Smooth muscle cell (in vitro differentiated cells): Measurements from ENCODE around the gene CCDC27. TPM values are rescaled to one million over a fixed set of nuclear protein-coding genes. Genes with fewer than 3 reads are reported as not detected.
"Not testable (repeated sequence)": the region's sequence is repeated elsewhere in the genome, so short reads cannot be mapped to it uniquely, and the experiment has no call there.

ENCODE experiments used
- DNase-seq: peaks from one replicate; lab custom pipeline; 2025; ENCODE audit not compliant: unreplicated experiment; lab: John Stamatoyannopoulos, UW
- H2AFZ ChIP-seq: fragments of 200-600 bp; sonication (generic); 2 replicates; pipeline ENCODE4 v1.6.0; 2016; ENCODE audit warnings: antibody characterized with exemption, low read depth, mild to moderate bottlenecking
- H3F3A ChIP-seq: fragments of 200-600 bp; sonication (generic); 2 replicates; pipeline ENCODE4 v1.6.0; 2017; ENCODE audit warnings: antibody characterized with exemption, low read depth
- H3K27ac ChIP-seq: fragments of 200-600 bp; sonication (generic); 2 replicates; pipeline ENCODE4 v1.5.1; 2016; ENCODE audit warnings: low read depth, mild to moderate bottlenecking
- H3K27me3 ChIP-seq: fragments of 200-600 bp; sonication (generic); 2 replicates; pipeline ENCODE4 v1.6.1; 2016; ENCODE audit warnings: low read depth, mild to moderate bottlenecking
- H3K36me3 ChIP-seq: fragments of 200-600 bp; sonication (generic); 2 replicates; pipeline ENCODE4 v1.5.1; 2016; ENCODE audit warnings: low read depth
- H3K4me1 ChIP-seq: fragments of 200-600 bp; sonication (generic); 2 replicates; pipeline ENCODE4 v1.5.1; 2016; ENCODE audit warnings: low read depth
- H3K4me2 ChIP-seq: fragments of 200-600 bp; sonication (generic); 2 replicates; pipeline ENCODE4 v1.6.0; 2016; ENCODE audit warnings: mild to moderate bottlenecking
- H3K4me3 ChIP-seq: fragments of 200-600 bp; sonication (generic); 2 replicates; pipeline ENCODE4 v1.5.1; 2016; ENCODE audit warnings: mild to moderate bottlenecking
- H3K79me2 ChIP-seq: fragments of 200-600 bp; sonication (generic); 2 replicates; pipeline ENCODE4 v1.6.0; 2016; ENCODE audit warnings: low read depth, mild to moderate bottlenecking
- H3K9ac ChIP-seq: fragments of 200-600 bp; sonication (generic); 2 replicates; pipeline ENCODE4 v1.6.0; 2016; ENCODE audit warnings: low read depth
- H3K9me3 ChIP-seq: fragments of 200-600 bp; sonication (generic); replicated peaks from 2 replicates; pipeline ENCODE4 v1.5.1; 2016; ENCODE audit warnings: low read depth
- H4K20me1 ChIP-seq: fragments of 200-600 bp; sonication (generic); 2 replicates; pipeline ENCODE4 v1.6.0; 2016; ENCODE audit warnings: low read depth
- WGBS: methylation state at CpG from one replicate; pipeline ENCODE4 v1.1.7; 2016; ENCODE audit warnings: low lambda C conversion rate; 5-methylcytosine and 5-hydroxymethylcytosine counted together
- polyA plus RNA-seq: library from polyadenylated mRNA; unstranded; fragments of >200 nt; fragmentation: Nextera tagmentation; extraction: Ambion mirVana; gene quantifications from 2 replicates; pipeline ENCODE4 v1.2.1, GENCODE V29; 2016
- total RNA-seq: library from RNA; depleted of rRNA; stranded (reverse); fragments of >200 nt; gene quantifications from 2 replicates; pipeline ENCODE4 v1.2.3, GENCODE V29; 2014
- TF ChIP-seq, protein P1 (sequence below): fragments of 200-600 bp; sonication (generic); IDR thresholded peaks from 2 replicates; pipeline ENCODE4 v1.5.1; 2017; ENCODE audit warnings: borderline replicate concordance, mild to moderate bottlenecking, antibody characterized with exemption; ENCODE audit not compliant: insufficient read depth, poor library complexity, severe bottlenecking

The CCDC27 gene
- total and polyA plus RNA-seq, 2 experiments from 2014 or later, result not detected

- 93% methylated on average over 11 of the region's 11 CpGs for WGBS
- Histone ChIP-seq H4K20me1 (no peaks in the 10 kb centered on the region), H3K4me2 (no peak overlapping the region), H3K4me1 (no peaks in the 10 kb centered on the region), H3F3A (no peaks in the 10 kb centered on the region), H3K79me2 (no peaks in the 10 kb centered on the region), H3K9me3 (no peaks in the 10 kb centered on the region), H3K27me3 (no peaks in the 10 kb centered on the region), H3K27ac (no peak overlapping the region), H3K36me3 (no peaks in the 10 kb centered on the region), H3K4me3 (no peak overlapping the region), H3K9ac (no peak overlapping the region), H2AFZ (no peak overlapping the region)
- DNase-seq, result no peak
- TF ChIP-seq, protein P1, sequence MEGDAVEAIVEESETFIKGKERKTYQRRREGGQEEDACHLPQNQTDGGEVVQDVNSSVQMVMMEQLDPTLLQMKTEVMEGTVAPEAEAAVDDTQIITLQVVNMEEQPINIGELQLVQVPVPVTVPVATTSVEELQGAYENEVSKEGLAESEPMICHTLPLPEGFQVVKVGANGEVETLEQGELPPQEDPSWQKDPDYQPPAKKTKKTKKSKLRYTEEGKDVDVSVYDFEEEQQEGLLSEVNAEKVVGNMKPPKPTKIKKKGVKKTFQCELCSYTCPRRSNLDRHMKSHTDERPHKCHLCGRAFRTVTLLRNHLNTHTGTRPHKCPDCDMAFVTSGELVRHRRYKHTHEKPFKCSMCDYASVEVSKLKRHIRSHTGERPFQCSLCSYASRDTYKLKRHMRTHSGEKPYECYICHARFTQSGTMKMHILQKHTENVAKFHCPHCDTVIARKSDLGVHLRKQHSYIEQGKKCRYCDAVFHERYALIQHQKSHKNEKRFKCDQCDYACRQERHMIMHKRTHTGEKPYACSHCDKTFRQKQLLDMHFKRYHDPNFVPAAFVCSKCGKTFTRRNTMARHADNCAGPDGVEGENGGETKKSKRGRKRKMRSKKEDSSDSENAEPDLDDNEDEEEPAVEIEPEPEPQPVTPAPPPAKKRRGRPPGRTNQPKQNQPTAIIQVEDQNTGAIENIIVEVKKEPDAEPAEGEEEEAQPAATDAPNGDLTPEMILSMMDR, result no peak
Observed at GRCh38 chr1:3805038-3805437, 52.8 kb downstream of the CCDC27 start.

DNA sequence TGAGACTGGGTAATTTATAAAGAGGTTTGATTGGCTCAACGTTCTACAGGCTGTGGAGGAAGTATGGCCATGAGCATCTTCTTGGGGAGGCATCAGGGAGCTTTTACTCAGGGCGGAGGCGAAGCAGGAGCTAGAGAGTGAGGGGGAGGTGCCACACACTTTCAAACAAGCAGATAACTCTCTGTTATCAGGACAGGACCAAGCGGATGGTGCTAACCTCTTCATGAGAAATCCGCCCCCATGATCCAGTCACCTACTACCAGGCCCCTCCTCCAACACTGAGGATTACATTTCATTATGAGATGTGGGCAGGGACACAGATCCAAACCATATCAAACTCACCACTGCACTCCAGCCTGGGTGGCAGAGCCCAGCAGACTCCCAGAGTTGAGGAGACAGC is 55.5 kb downstream of the CCDC27 start:
- no peaks in the 10 kb centered on the region for H3F3A ChIP-seq
- no peaks in the 10 kb centered on the region for H3K9me3 ChIP-seq
- no peaks in the 10 kb centered on the region for H3K36me3 ChIP-seq
- WGBS, result 71% methylated on average over 5 of the region's 5 CpGs
- TF ChIP-seq, protein P1, result no peak
- H3K9ac ChIP-seq, result no peak overlapping the region
- no peak overlapping the region for H3K4me3 ChIP-seq
- H4K20me1 ChIP-seq, result no peaks in the 10 kb centered on the region
- DNase-seq, result no peak
- no peak overlapping the region for H3K4me2 ChIP-seq
- no peaks in the 10 kb centered on the region for H3K4me1 ChIP-seq
- H3K79me2 ChIP-seq, result no peaks in the 10 kb centered on the region
- no peak overlapping the region for H3K27ac ChIP-seq
- no peaks in the 10 kb centered on the region for H3K27me3 ChIP-seq
- no peak overlapping the region for H2AFZ ChIP-seq

- TF ChIP-seq, protein P1, result no peak
- Histone ChIP-seq H3K9me3 (no peaks in the 10 kb centered on the region), H3K36me3 (peaks cover 3% of the 10 kb centered on the region), H3F3A (no peaks in the 10 kb centered on the region), H2AFZ (no peak overlapping the region), H3K4me2 (no peak overlapping the region), H3K27ac (no peak overlapping the region), H3K4me1 (no peaks in the 10 kb centered on the region), H3K79me2 (no peaks in the 10 kb centered on the region), H3K9ac (no peak overlapping the region), H3K4me3 (no peak overlapping the region), H4K20me1 (no peaks in the 10 kb centered on the region), H3K27me3 (no peaks in the 10 kb centered on the region)
- DNase-seq, result no peak
- WGBS, result 80% methylated on average over 7 of the region's 7 CpGs
Observed at GRCh38 chr1:3809680-3810079, 57.4 kb downstream of the CCDC27 start.

DNA sequence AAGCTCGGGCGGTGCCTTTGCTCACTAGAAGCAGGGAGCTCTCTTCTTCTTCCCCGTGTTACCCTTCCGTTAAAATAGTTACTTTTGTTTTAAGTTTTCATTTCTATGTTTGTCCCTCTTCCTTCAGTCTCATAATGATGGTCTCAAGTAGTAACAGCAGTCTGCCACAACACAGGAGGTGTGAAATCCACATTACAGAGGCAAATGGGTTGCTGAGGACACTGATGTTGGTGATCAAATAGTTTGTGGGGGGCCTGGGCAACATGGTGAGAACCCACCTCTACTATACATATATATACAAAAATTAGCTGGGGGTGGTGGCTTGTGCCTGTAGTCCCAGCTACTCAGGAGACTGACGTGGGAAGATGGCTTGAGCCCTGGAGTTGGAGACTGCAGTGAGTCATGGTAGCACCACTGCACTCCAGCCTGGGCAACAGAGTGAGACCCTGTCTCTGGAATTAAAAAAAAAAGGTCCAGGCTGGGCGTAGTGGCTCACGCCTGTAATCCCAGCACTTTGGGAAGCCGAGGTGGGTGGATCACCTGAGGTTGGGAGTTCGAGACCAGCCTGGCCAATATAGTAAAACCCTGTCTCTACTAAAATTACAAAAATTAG is 58.0 kb downstream of the CCDC27 start:
- not testable (repeated sequence) for DNase-seq
- 87% methylated on average over 9 of the region's 9 CpGs for WGBS

More for the DNA sequence above, 58.0 kb downstream of the CCDC27 start:
- not testable (repeated sequence) for H3K9ac ChIP-seq, H2AFZ ChIP-seq, H3K4me1 ChIP-seq, H4K20me1 ChIP-seq, H3K27me3 ChIP-seq, H3K4me2 ChIP-seq, H3F3A ChIP-seq, H3K36me3 ChIP-seq, H3K79me2 ChIP-seq, H3K27ac ChIP-seq, H3K4me3 ChIP-seq, H3K9me3 ChIP-seq
